NCI-H187 (cell line): ENCODE results near the gene TSHZ2.
"Not testable (repeated sequence)": the region's sequence is repeated elsewhere in the genome, so short reads cannot be mapped to it uniquely, and the experiment has no call there.

Source experiments
- DNase-seq, 2 experiments: peaks; one replicate each; lab custom pipeline; 2025; lab: John Stamatoyannopoulos, UW

Gene TSHZ2

DNA sequence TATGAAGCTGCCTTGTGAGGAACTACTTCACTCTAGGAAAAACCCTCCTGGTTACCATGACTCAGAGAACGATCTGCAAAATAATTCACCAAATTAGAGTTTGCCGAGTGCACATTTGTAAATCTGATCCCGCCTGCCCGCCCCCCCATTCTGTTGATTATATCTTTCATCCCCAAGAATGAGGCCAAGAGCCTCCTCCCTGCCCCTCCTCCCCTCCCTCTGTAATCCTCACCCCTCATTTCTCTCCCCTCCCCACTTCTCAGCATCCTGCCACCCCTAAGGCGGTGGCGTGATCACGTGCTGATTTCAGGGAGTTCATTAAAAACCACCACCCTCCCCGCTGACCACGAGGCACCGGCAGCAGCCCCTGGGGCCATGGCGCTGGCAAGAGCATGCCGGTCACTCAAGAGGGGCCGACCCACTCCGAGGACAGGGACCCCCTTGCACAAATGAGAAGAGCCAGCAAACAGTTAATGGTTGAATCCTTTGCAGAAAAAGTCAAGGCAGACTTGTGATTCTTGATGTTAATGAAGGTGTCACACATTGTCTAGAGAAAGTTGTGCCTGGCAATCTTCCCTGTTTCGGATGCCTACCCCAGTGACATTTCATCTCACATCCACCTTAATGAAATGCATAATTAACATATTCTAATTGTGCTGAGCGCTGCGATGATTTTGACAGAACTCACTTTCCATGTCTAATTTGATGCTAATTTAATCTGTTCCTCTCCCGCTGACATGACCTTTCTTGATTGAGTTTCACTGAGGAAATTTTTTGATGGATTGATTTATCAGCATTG is 373.6 kb downstream of the TSHZ2 start:
- DNase-seq: no peak

DNA sequence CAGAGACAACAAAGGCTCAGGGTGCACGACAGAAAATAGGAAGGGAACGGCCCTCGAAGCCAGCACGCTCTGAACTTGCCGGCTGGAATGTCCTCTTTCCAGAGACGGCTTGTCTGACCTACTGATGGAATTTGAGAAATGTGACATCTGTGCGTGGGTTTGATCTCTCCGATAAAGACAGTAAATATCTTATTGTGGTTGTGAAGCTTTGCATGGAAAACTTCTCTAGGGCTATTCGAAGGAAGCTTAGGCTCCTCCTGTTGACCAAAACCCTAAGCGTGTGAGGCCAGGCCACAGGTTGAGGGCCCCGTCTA is 374.1 kb downstream of the TSHZ2 start:
- no peak for DNase-seq

DNA sequence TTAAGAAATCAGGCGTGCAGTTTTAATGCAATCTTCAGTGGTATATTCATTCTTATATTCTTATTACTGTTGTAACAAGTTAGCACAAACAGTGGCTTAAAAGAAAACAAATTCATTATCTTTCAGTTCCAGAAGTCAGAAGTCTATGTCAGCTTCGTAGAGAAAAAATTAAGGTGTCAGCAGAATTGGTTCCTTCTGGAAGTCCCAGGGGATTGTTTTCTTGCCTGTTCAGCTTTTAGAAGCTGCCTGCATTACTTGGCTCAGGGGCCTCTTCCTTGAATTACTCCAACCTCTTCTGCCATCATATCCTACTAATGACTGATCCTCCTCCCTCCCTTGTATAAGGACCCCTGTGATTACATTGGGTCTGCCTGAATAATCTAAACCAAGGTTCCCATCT is 377.6 kb downstream of the TSHZ2 start:
- DNase-seq: no peak

DNA sequence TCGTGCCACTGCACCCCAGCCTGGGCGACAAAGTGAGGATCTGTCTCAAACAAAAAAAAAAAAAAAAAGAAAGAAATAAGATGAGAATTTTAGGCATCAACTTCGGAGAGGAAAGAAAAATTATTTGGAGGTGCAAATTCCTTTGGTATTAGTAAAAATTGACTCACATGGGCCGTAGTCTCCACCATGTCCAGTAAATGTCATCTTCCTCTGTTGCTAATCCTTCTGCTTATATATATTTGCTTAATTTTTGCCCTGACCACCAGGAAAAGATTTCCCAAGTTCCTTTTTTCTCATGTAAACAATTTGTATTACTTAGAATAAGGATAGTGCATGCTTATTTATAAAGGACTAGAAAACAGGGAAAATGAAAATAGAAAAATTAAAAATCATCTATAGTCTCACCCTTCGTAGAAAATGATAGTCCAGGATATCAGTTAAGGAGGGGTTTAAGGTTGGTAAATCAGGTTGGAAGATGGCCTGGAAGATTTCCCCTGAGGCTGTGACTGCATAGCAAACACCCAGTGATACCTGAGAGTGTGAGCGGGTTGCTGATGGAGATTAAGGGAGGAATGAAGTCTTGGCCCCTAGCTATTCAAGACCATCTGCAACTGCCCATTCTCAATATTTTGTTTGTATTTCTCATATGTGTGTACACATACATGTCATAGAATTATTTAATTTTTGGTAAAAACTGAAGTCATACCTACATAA is 380.7 kb downstream of the TSHZ2 start:
- DNase-seq: no peak

DNA sequence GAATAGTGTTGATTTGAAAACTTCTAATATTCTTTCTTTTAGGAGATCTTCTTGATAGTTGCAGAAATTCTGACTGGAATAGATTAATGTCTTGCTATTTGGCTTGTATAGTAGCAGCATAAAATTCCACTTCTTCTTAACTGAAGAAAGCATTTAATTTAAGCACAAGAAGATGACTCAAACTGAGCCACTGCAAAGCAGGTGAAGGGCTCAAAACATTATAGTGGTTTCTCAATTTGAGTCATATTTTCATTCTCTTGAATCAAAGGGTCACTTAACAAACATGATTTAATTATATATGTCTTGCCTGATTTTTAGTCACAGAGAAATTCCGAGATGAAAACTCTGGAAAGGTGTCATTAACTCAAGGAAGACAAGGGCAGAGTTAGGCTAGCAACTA is 382.2 kb downstream of the TSHZ2 start:
- no peak for DNase-seq

DNA sequence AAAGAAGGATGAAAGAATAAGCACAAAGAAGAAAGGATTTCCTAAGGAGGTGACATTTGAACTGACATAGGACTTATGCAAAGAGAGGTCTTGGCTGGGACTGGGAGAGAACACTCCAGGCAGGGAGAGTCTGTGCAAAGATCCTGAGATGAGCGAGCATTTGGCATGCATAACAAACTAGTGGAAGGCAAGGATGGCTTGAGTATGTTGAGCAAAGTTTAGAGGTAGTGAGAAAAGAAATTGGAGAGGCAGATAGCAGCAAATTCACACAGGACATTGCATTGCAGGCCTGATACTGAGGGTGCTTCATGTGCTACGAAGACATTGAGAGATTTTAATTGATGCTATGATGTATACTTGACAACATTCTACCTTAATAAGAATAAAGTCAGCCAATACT is 383.6 kb downstream of the TSHZ2 start:
- no peak for DNase-seq

DNA sequence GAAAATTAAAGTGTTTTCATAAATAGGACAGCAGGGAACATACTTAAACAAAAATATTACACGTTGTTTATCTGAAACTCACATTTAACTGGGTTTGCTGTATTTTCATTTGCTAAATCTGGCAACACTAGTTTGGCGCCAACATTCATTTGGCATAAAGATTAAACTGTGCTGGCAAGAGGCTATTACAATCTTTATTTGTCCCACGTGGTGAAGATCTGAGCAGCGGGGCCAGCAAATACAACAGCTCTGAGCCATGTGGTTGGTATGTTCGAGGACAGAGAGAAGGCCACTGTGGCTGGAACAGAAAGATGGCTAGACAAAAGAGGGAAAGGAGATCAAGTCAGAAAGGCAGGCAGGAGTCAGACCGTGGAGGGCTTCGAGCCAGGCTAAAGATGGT is 387.3 kb downstream of the TSHZ2 start:
- DNase-seq: no peak

DNA sequence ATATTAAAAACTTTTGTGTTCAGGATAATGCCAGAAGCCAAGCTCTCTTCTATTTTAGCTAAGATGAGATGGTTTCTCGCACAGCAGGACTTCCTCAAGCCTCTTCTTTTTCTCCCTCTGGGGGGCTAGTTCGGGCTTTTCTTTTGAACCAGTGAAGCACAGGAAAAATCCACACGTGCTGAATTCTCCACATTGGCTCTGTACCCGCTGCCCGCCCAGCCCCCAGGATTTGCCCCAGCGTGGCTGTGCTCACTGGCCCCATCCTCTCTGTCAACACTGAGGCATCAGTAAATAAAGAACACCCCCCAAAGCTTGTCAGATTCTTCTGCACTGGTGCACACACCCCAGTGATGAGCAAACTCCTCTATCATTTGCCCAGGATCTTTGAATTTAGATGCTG is 388.7 kb downstream of the TSHZ2 start:
- no peak for DNase-seq

DNA sequence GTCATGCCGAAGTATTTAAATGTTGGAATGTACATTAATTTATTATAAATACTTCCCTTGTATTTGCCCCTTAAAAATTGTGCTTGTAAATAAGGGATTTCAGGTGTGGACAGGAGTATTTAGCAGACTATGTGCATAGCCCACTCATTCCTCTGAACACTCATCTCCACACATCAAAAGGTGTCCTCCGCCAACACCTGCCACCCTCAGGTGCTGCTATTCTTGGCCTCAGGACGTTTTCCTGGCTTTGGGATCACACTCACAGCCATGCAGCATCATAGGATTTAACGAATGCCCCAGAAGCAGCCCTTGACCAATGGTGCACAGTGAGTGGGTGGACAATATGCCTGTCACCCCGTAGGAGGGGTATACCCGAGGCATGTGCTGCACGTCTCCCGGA is 390.6 kb downstream of the TSHZ2 start:
- DNase-seq: no peak

DNA sequence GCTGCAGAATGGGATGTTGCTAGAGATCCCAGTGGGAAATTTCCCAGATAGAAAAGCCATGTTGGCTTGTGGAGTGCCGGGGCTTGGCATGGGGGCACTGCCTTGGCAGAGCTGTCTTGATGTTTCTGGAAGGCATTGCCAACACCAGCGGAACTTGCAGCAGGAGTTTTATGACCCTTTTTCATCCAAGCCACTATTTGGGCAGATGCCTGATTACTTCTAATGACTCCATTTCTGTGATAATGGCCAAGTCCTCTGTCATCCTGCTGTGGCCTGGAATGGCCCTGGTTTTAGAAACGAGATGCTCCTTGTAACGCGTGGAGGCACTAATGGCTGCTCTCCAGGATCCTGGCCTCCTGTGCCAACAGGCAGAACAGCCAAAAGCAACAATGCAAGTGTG is 392.5 kb downstream of the TSHZ2 start:
- no peak for DNase-seq

DNA sequence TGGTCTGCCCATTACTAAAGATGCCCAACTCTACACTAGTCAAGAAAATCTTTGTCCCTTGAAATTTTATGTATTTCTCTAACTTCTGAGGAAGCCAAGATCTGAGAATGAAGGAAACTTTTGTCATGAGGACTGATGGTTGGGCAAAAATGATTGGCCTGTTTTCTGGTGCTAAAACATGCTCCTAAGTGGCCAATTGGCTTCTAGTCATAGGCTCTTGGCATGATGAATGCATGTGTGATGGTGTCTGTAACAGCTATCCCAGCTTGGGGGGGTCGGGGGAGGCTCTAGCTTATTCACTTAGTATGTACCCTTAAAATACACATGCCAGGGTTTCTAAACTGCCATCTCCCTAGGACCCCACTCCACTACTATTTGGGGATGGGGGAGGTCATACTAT is 392.9 kb downstream of the TSHZ2 start:
- DNase-seq: no peak

DNA sequence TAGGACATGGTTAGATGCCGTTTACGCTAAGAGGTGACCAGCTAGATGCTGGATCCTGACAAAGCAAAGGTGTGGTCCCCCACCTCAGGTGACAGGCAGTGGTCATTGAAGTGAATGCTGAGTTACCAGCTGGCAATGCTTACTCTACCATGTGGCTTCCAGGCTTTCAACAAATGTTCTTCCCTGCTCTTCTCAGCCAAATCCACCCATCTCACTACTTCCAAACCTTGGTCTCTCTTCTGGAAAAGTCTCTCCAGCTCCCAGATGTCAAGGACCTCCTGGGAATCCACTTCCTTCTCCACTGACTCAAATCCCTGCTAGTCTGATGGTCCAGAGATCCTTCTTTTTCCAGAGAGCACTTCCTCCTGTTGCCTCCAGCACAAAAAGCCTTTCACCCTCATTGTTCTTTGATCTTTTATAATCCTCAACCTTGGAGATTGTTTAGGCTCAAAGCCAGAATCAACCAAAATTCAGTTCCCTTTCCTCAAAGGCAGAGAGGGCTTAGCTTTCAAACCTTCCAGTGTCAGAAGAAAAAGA is 393.4 kb downstream of the TSHZ2 start:
- no peak for DNase-seq

DNA sequence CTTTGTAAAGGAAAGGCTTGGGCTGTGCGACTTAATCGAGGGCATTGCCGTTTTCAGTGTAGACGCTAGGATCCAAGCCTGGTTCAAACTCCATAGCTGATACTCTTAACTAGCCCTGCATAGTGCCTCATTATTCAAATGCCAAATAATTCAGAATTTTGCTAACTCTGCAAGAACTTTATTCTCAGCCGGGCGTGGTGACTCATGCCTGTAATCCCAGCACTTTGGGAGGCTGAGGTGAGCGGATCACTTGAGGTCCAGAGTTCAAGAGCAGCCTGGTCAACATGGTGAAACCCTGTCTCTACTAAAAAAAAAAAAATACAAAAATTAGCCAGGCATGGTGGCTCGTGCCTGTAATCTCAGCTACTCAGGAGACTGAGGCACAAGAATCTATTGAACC is 394.8 kb downstream of the TSHZ2 start:
- not testable (repeated sequence) for DNase-seq

DNA sequence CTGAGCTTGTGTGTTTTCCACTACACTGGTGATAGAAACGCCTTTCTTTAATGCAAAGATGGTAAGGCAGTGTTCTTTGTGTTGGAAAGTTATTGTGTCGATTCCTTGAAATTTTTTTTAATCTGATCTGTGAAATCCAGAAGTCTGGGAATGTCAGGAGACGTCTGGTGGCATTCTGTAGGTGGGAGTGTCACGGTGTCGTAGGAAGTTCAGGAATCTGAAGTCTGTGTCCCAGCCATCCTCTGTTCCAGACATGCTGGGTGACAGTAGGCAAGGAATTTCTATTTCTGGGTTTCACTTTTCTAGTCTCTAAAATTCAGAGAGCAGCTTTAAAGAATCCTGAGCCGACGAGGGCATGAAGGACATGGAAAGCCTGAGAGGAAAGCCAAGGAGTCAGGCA is 397.7 kb downstream of the TSHZ2 start:
- DNase-seq: no peak

DNA sequence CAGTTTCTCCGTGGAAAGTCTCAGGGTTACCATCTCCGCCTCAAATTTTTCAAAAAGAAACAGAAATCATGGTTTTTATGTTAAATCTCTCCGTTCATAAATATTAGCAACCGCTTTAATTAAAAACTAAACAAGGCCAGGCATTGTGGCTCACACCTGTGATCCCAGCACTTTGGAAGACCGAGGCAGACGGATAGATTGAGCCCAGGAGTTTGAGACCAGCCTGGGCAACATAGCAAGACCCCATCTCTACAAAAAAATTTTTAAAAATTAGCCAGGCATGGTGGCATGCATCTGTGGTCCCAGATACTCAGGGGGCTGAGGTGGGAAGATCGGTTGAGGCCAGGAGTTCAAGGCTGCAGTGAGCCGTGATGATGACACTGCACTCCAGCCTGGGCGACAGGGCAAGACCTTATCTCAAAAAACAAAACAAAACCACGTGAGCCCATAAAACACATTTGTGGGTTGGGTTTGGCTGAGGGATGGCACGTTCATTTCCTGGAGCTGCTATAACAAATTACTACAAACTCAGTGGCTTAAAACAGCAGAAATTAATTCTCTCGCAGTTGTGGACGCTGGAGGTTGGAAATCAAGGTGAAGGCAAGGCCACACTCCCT is 398.3 kb downstream of the TSHZ2 start:
- no peak for DNase-seq

DNA sequence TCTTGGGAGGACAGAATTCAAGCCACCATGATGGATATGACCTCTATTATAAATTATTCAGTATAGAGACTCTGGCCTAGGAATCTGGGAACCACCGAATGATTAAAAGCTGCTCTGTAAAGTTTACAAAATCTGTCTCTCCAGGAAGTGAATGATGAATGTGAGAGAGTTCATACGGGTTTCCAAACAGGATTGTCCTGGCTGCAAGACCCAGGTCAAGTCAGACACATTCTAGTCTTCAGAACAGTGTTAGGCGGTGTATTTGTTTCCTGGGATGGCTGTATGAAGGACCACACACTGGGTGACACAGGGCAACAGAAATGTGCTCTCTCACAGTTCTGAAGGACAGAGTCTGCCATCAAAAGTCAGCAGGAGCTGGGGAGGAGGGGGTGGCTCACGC is 399.1 kb downstream of the TSHZ2 start:
- DNase-seq: no peak

DNA sequence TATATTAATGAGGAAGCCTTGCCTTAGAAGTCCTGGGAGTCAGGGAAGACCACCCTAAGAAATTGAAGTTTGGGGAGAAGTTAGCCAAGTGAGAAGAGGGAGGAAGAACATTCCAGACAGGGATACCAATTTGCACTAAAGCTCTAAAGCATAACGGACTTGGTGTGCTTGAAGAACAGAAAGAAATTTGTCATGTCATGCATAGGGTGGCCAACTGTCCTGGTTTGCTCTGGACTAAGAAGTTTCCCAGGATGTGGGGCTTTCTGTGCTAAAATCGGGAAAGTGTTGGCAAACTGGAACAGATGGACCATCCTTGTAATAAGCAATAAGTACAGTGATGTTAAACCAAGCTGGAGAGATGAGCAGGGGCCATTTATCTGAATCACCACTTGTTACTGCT is 403.9 kb downstream of the TSHZ2 start:
- DNase-seq: no peak

DNA sequence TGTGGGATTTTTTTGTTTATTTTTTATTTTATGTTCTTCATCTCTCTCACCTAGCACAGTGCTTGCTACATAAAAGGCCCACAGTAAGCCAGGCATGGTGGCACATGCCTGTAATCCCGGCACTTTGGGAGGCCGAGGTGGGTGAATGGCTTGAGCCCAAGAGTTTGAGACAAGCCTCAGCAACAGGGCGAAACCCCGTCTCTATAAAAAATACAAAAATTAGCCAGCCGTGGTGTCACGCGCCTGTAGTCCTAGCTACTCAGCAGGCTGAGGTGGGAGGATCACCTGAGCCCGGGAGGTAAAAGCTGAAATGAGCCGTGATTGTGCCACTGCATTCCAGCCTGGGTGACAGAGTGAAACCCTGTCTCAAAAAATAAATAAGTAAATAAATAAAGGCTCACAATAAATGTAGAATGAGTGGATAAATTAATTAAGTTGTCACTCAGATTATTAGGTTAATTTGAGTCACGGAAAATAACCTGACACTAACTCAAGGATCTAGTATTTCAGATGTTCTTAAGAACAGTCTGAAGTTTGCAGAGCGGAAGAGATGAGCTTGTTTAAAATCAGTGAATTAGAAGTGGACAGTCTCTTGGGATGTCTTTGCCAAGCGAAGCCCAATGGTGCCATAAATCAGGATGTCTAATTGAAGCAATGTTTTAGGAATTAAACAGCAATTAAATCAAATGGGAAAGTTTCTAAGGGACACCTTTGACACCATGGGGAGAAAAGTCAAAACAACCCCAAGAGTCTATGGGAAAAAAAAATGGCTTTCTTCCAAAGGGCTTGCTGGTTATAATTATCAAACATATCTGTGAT is 407.1 kb downstream of the TSHZ2 start:
- DNase-seq: no peak

DNA sequence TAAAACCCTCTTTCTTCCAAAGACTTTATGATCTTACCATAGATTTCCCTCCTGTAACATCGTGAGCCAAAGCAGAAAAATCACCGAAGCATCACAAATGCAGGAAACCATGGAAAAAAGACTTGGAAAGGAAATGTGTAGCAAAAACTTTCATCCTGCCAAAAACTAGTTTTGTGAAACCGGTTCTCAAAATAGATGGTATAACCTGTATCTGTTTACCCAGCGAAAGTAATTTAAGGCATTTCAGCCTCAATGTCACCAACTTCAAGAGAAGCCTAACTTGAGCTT is 407.6 kb downstream of the TSHZ2 start:
- no peak for DNase-seq

DNA sequence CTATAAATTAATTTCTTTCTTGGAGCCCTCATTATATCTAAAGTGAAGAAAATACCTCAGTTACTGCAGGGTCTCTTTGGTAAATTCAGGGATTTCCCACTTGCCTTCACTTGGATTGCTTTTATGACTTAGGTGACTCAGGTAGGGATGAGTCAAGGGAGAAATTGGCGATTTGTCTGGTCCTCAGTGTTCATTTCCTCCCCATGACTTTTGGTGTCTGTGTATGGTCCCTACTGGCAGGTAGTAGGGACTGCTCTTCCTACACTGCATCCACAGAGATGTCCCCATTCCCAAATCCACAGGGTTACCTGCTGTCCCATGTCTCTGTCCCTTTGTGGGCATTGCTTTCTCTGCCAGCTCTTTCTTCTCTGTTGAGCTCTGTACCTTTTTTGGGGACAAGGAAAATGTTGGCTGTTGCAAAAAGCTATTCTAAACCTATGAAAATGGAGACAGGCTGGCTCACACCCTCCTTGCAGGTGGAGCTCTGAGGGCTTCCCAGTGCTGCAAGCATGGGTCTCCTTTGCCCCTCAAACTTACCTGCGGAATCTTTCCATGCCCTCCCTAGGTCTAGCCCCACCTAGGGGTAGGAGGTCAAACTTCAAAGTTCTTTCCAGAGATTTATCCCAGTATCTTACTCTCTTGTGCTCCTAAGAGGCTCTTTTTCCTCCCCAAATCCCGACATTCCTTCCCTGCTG is 409.6 kb downstream of the TSHZ2 start:
- DNase-seq: no peak

DNA sequence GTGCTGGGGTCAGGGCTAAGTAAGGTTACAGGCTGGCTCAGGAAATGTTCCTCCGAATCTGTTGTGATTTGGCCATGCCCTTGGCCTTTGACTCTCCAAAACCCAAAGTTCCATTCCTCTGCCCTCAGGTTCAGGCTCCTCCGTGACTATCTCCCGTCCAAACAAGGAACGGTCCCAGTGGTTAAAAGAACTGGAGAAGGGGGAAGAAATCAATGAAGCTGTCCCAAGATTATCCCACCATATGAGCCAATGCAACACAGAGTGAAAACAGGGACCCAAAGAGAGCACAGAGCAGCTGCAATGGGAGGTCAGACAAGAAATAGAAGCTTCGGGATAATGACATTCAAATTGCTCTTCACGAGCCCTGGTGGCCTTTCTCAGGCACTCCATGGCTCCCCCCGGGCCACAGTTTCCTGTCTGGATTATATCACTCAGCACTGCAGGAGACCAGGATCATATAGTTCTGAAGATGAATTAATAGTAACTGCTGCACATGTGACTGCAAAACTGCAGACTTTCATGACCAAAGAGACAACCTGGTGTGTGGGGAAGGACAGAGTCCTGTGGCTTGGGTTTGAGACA is 410.2 kb downstream of the TSHZ2 start:
- no peak for DNase-seq

DNA sequence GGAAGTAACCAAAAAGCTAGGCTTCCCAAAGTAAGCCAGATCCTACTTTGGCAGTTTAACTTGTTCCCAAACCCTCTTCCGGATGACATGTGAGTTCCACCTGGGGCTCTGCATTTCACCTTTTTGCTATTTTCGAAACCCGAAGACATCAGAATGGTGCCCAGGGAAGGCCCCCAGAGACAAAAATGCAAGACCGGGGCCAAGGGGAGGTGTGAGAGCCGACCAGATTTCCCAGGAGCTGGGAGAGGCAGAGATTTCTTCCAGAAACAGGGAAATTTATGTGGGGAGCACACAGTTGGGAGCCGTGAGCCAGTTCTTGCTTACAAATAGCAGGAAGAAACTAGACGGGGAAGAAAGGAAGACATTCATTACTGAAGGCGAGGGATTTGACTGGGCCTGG is 411.8 kb downstream of the TSHZ2 start:
- no peak for DNase-seq
